Esophagus squamous epithelium (tissue), 4 donors: Measurements from ENCODE around the gene TXNDC2.

ENCODE experiments used
- CTCF ChIP-seq, 6 experiments: fragments of 450-650 bp in 4 of 6; fragments of 200-600 bp in 2 of 6; sonication (generic) in 2 of 6; IDR thresholded peaks; one replicate each; pipeline ENCODE4 v1.5.1; 2016 to 2019; ENCODE audit warnings: antibody characterized with exemption in 6 of 6, mild to moderate bottlenecking in 4 of 6, moderate library complexity in 4 of 6
- POLR2A ChIP-seq, 4 donors: fragments of 450-650 bp; IDR thresholded peaks; one replicate each; pipeline ENCODE4 v1.6.1; 2017; ENCODE audit warnings: antibody characterized with exemption in 4 of 4, mild to moderate bottlenecking in 4 of 4, moderate library complexity in 3 of 4

- TF ChIP-seq CTCF (IDR thresholded peaks at IDR 0.05): no peak
- TF ChIP-seq POLR2A (IDR thresholded peaks at IDR 0.05): no peak
These were observed 24.3 kb downstream of the TXNDC2 start for GRCh38 chr18:9910071-9910470.
